WTC11 (cell line): ENCODE measurements around the gene CPA4. TPM values are rescaled to one million over a fixed set of nuclear protein-coding genes. Genes with fewer than 3 reads are reported as not detected.

Source experiments
- ATAC-seq: fragments of 200-7000 bp; cut with Tn5 transposase; 2 replicates; pipeline ENCODE4 v1.10.0; 2021; ENCODE audit warnings: mild to moderate bottlenecking, moderate library complexity
- CTCF ChIA-PET: fragments of 300-600 bp; sonication (Branson Sonifier 250); formaldehyde crosslinking; loops from one replicate; lab custom pipeline; 2021; ENCODE audit warnings: antibody characterized with exemption; lab: Charles Lee
- POLR2A ChIA-PET: fragments of 350-600 bp; sonication (Branson Sonifier 250); formaldehyde crosslinking; loops from one replicate; lab custom pipeline; 2021; ENCODE audit warnings: antibody characterized with exemption; lab: Charles Lee
- DNase-seq: peaks from one replicate; pipeline ENCODE4 v3.0.0; 2021; ENCODE audit warnings: low spot score
- H3K27ac Mint-ChIP-seq: 2 replicates; pipeline ENCODE4 v1.8.0; 2021; ENCODE audit warnings: mixed read lengths
- H3K27me3 Mint-ChIP-seq: 2 replicates; pipeline ENCODE4 v1.8.0; 2021; ENCODE audit warnings: low read depth, mild to moderate bottlenecking, moderate library complexity, mixed read lengths
- H3K36me3 Mint-ChIP-seq: 2 replicates; pipeline ENCODE4 v1.8.0; 2021; ENCODE audit warnings: mixed read lengths
- H3K4me1 Mint-ChIP-seq: 2 replicates; pipeline ENCODE4 v1.8.0; 2022; ENCODE audit warnings: mixed read lengths
- H3K4me3 Mint-ChIP-seq: 2 replicates; pipeline ENCODE4 v1.8.0; 2021; ENCODE audit warnings: mild to moderate bottlenecking, moderate library complexity, mixed read lengths
- H3K9me3 Mint-ChIP-seq: 2 replicates; pipeline ENCODE4 v1.8.0; 2021; ENCODE audit warnings: mixed read lengths
- ELF4 ChIP-seq: sonication (generic); formaldehyde crosslinking; IDR thresholded peaks from 2 replicates; pipeline ENCODE4 v1.8.1; 2022; ENCODE audit warnings: low read depth, mild to moderate bottlenecking, moderate library complexity, missing genetic modification reagents
- FOXJ3 ChIP-seq: sonication (generic); formaldehyde crosslinking; IDR thresholded peaks from 2 replicates; pipeline ENCODE4 v1.9.0; 2021; ENCODE audit warnings: missing genetic modification reagents, mild to moderate bottlenecking, borderline replicate concordance
- FOXP1 ChIP-seq: sonication (generic); formaldehyde crosslinking; IDR thresholded peaks from 2 replicates; pipeline ENCODE4 v1.8.0; 2022; ENCODE audit warnings: missing genetic modification reagents, mild to moderate bottlenecking, moderate library complexity, borderline replicate concordance
- GTF2I ChIP-seq: fragments of 250-450 bp; sonication (Bioruptor Pico); conservative IDR thresholded peaks from 2 replicates; pipeline ENCODE4 v1.4.0; 2021; ENCODE audit warnings: mild to moderate bottlenecking
- NFE2L1 ChIP-seq: sonication (generic); formaldehyde crosslinking; IDR thresholded peaks from 2 replicates; pipeline ENCODE4 v1.8.1; 2023; ENCODE audit warnings: missing genetic modification reagents
- NR2C2 ChIP-seq: sonication (generic); formaldehyde crosslinking; IDR thresholded peaks from 2 replicates; pipeline ENCODE4 v1.8.0; 2022; ENCODE audit warnings: mild to moderate bottlenecking, missing genetic modification reagents
- TEAD4 ChIP-seq: sonication (generic); formaldehyde crosslinking; IDR thresholded peaks from 2 replicates; pipeline ENCODE4 v1.8.0; 2022; ENCODE audit warnings: mild to moderate bottlenecking, missing genetic modification reagents
- ZNF121 ChIP-seq: sonication (generic); formaldehyde crosslinking; IDR thresholded peaks from 2 replicates; pipeline ENCODE4 v1.8.0; 2023; ENCODE audit warnings: missing genetic modification reagents
- ZNF396 ChIP-seq: fragments of 250-450 bp; sonication (Bioruptor Pico); IDR thresholded peaks from 2 replicates; pipeline ENCODE4 v1.8.0; 2021; ENCODE audit warnings: mild to moderate bottlenecking, moderate library complexity, borderline replicate concordance
- total RNA-seq: library from RNA; stranded (reverse); gene quantifications from 3 replicates; pipeline ENCODE4 v1.2.3, GENCODE V29; 2021
- TF ChIP-seq, protein P1 (sequence below): fragments of 250-450 bp; sonication (Bioruptor Pico); IDR thresholded peaks from 2 replicates; pipeline ENCODE4 v1.9.0; 2021; ENCODE audit warnings: mild to moderate bottlenecking
- TF ChIP-seq, protein P2 (sequence below): sonication (generic); formaldehyde crosslinking; conservative IDR thresholded peaks from 2 replicates; pipeline ENCODE4 v1.8.1; 2023; ENCODE audit warnings: mild to moderate bottlenecking, low read depth, missing genetic modification reagents, moderate library complexity
- TF ChIP-seq, protein P3 (sequence below): sonication (generic); formaldehyde crosslinking; conservative IDR thresholded peaks from 2 replicates; pipeline ENCODE4 v1.8.1; 2022; ENCODE audit warnings: mild to moderate bottlenecking, missing genetic modification reagents
- TF ChIP-seq, protein P4 (sequence below): sonication (generic); formaldehyde crosslinking; IDR thresholded peaks from 2 replicates; pipeline ENCODE4 v1.8.1; 2022; ENCODE audit warnings: mild to moderate bottlenecking, missing genetic modification reagents, moderate library complexity, borderline replicate concordance
- TF ChIP-seq, protein P5 (sequence below): sonication (generic); formaldehyde crosslinking; IDR thresholded peaks from 2 replicates; pipeline ENCODE4 v1.8.1; 2022; ENCODE audit warnings: mild to moderate bottlenecking, moderate library complexity, missing genetic modification reagents
- TF ChIP-seq, protein P6 (sequence below): fragments of 200-600 bp; IDR thresholded peaks from 2 replicates; pipeline ENCODE4 v1.8.0; 2022; ENCODE audit warnings: antibody characterized with exemption

CPA4 gene
- total RNA-seq, 1 experiment from 2014 or later, result not detected

DNA sequence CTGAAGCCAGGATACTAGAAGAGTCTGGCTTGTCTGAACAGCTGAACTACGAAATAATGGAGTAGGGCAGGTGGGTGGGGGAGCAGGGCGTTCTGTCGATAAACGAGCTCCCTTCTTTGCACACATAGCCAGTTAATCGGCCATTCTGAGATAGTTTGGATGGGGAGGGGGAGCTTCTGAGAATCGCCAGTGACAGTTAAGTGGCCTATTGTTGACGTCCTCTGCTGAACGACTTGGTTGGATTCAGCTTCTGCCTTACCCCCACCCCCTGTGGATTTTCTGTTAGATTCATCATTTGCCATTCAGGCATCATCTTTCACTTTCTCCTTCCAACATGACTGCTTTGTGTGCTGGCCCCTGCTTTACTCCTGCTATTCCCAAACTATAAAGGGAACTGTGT is 52.2 kb downstream of the CPA4 start:
- Mint-ChIP-seq H3K4me3 (peak overlapping the region; percentile 16; the same call in 1 of the 2 replicates), H3K27ac (no peak overlapping the region), H3K27me3 (no peaks in the 10 kb centered on the region; the same call in 1 of the 2 replicates), H3K36me3 (no peaks in the 10 kb centered on the region), H3K4me1 (peaks cover 21% of the 10 kb centered on the region), H3K9me3 (no peaks in the 10 kb centered on the region)
- POLR2A ChIA-PET, result no interaction called here
- peak; percentile 46 for ATAC-seq
- TF ChIP-seq, protein P1, sequence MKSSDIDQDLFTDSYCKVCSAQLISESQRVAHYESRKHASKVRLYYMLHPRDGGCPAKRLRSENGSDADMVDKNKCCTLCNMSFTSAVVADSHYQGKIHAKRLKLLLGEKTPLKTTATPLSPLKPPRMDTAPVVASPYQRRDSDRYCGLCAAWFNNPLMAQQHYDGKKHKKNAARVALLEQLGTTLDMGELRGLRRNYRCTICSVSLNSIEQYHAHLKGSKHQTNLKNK, result no peak
- CTCF ChIA-PET, result interaction anchor here (0.6 to 1.5 kb wide), 2 partner anchors 37 to 72 kb away, joined by 3 to 4 read pairs; no protein-coding TSS in a partner anchor
- DNase-seq, result no peak

DNA sequence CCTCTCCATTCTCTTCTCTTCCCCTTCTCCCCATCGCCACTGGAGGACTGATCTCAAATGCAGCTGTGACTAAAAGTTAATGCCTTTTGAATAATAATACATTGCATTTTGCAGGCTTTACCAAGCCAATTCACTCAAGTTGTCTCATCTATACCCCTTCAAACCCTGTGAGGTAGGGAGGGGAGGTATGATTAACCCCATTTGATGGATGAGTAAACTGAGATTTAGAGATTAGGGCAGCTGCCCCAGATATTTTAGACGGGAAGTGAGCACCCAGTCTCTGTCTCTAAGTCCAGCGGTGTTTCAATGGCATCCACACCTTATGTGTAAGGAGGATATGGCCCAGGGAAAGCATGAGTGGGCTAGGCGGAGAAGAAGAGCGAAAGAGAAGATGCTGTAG is 52.8 kb downstream of the CPA4 start:
- POLR2A ChIA-PET, result interaction anchor here (0.5 kb wide), 1 partner anchor 10 kb away, joined by 3 read pairs; no protein-coding TSS in a partner anchor
- CTCF ChIA-PET, result interaction anchor here (0.6 to 1.5 kb wide), 2 partner anchors 36 to 72 kb away, joined by 3 to 4 read pairs; no protein-coding TSS in a partner anchor
- H3K4me3 Mint-ChIP-seq, result peak overlapping the region; percentile 16; the same call in 1 of the 2 replicates
- no peaks in the 10 kb centered on the region; the same call in 1 of the 2 replicates for H3K27me3 Mint-ChIP-seq
- DNase-seq (no peak), ATAC-seq (no peak)
- H3K4me1 Mint-ChIP-seq, result peaks cover 25% of the 10 kb centered on the region
- H3K9me3 Mint-ChIP-seq, result no peaks in the 10 kb centered on the region
- TF ChIP-seq NR2C2 (CRISPR knock-in tag) (no peak), GTF2I (peak; percentile 73; the same call in 1 of the 2 replicates)
- no peak overlapping the region for H3K27ac Mint-ChIP-seq
- no peaks in the 10 kb centered on the region for H3K36me3 Mint-ChIP-seq

DNA sequence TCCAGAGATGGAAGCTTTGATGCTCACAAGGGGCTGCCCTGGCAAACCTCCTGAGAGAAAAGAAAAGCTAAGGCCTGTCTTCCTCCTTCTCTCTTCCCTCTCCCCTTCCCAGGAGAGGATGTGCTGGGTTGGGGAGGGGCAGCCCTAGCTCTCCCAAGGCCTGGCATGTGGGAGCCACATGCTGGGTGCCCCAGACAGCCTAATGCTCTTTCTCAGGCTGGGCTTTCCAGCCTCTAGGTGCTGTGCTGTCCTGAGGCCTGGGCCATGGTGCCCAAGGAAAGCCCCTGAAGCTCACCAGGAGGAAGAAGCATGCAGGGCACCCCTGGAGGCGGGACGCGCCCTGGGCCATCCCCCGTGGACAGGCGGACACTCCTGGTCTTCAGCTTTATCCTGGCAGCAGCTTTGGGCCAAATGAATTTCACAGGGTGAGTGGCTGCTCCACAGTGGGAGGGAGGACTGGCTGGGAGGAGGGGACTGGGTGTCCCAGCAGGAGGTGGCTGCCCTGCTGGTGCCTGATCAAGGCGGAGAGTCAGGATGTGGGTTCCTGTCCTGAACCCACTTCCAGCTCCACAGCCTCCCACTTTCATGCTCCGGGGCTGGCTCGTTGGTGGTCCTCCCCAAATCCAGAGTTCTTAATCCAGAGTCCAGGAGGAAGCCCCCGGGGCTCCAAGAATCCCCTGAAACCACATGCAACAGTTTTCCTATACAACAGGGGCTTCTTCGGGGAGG is 53.4 kb downstream of the CPA4 start:
- CTCF ChIA-PET, result interaction anchor here (1.5 kb wide), 1 partner anchor 35 kb away, joined by 4 read pairs; no protein-coding TSS in a partner anchor
- Mint-ChIP-seq H3K4me3 (no peak overlapping the region), H3K36me3 (no peaks in the 10 kb centered on the region), H3K27ac (no peak overlapping the region), H3K9me3 (no peaks in the 10 kb centered on the region), H3K4me1 (peaks cover 31% of the 10 kb centered on the region), H3K27me3 (no peaks in the 10 kb centered on the region; the same call in 1 of the 2 replicates)
- TF ChIP-seq, protein P2, sequence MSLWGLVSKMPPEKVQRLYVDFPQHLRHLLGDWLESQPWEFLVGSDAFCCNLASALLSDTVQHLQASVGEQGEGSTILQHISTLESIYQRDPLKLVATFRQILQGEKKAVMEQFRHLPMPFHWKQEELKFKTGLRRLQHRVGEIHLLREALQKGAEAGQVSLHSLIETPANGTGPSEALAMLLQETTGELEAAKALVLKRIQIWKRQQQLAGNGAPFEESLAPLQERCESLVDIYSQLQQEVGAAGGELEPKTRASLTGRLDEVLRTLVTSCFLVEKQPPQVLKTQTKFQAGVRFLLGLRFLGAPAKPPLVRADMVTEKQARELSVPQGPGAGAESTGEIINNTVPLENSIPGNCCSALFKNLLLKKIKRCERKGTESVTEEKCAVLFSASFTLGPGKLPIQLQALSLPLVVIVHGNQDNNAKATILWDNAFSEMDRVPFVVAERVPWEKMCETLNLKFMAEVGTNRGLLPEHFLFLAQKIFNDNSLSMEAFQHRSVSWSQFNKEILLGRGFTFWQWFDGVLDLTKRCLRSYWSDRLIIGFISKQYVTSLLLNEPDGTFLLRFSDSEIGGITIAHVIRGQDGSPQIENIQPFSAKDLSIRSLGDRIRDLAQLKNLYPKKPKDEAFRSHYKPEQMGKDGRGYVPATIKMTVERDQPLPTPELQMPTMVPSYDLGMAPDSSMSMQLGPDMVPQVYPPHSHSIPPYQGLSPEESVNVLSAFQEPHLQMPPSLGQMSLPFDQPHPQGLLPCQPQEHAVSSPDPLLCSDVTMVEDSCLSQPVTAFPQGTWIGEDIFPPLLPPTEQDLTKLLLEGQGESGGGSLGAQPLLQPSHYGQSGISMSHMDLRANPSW (CRISPR knock-in tag), result no peak
- TF ChIP-seq FOXJ3 (CRISPR knock-in tag) (no peak), TEAD4 (CRISPR knock-in tag) (no peak), ZNF396 (CRISPR knock-in tag) (no peak), ZNF121 (CRISPR knock-in tag) (no peak), GTF2I (no peak), NFE2L1 (CRISPR knock-in tag) (no peak), FOXP1 (no peak), ELF4 (CRISPR knock-in tag) (no peak)
- TF ChIP-seq, protein P3, sequence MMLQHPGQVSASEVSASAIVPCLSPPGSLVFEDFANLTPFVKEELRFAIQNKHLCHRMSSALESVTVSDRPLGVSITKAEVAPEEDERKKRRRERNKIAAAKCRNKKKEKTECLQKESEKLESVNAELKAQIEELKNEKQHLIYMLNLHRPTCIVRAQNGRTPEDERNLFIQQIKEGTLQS (CRISPR knock-in tag), result no peak
- TF ChIP-seq, protein P4, sequence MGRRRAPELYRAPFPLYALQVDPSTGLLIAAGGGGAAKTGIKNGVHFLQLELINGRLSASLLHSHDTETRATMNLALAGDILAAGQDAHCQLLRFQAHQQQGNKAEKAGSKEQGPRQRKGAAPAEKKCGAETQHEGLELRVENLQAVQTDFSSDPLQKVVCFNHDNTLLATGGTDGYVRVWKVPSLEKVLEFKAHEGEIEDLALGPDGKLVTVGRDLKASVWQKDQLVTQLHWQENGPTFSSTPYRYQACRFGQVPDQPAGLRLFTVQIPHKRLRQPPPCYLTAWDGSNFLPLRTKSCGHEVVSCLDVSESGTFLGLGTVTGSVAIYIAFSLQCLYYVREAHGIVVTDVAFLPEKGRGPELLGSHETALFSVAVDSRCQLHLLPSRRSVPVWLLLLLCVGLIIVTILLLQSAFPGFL (CRISPR knock-in tag), result no peak
- TF ChIP-seq, protein P5, sequence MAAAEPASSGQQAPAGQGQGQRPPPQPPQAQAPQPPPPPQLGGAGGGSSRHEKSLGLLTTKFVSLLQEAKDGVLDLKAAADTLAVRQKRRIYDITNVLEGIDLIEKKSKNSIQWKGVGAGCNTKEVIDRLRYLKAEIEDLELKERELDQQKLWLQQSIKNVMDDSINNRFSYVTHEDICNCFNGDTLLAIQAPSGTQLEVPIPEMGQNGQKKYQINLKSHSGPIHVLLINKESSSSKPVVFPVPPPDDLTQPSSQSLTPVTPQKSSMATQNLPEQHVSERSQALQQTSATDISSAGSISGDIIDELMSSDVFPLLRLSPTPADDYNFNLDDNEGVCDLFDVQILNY, result no peak
- TF ChIP-seq, protein P6, sequence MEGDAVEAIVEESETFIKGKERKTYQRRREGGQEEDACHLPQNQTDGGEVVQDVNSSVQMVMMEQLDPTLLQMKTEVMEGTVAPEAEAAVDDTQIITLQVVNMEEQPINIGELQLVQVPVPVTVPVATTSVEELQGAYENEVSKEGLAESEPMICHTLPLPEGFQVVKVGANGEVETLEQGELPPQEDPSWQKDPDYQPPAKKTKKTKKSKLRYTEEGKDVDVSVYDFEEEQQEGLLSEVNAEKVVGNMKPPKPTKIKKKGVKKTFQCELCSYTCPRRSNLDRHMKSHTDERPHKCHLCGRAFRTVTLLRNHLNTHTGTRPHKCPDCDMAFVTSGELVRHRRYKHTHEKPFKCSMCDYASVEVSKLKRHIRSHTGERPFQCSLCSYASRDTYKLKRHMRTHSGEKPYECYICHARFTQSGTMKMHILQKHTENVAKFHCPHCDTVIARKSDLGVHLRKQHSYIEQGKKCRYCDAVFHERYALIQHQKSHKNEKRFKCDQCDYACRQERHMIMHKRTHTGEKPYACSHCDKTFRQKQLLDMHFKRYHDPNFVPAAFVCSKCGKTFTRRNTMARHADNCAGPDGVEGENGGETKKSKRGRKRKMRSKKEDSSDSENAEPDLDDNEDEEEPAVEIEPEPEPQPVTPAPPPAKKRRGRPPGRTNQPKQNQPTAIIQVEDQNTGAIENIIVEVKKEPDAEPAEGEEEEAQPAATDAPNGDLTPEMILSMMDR, result no peak
- POLR2A ChIA-PET, result interaction anchor here (0.5 kb wide), 1 partner anchor 10 kb away, joined by 3 read pairs; no protein-coding TSS in a partner anchor
- no peak for ATAC-seq
- no peak for DNase-seq
